ENCODE measurements around the gene GTSE1. TPM values are rescaled to one million over a fixed set of nuclear protein-coding genes. Genes with fewer than 3 reads are reported as not detected.

The GTSE1 gene
- total RNA-seq, 1 experiment from 2014 or later, result 20.6 TPM

GRCh38 chr22:46278656-46279645 is 17.7 kb upstream of the GTSE1 start:
- Histone ChIP-seq H3K27me3 (ENCODE audit: low read length) (no peaks in the 10 kb centered on the region), H3K79me2 (ENCODE audit: low read length) (no peaks in the 10 kb centered on the region), H3K9me3 (ENCODE audit: low read length) (no peaks in the 10 kb centered on the region), H3K4me1 (ENCODE audit: insufficient read depth, low read length) (no peaks in the 10 kb centered on the region), H4K20me1 (ENCODE audit: low read length) (no peaks in the 10 kb centered on the region), H3K4me3 (ENCODE audit: low read length) (no peak overlapping the region), H3K4me2 (ENCODE audit: low read length) (no peak overlapping the region), H2AFZ (ENCODE audit: low read length) (no peak overlapping the region), H3F3A (ENCODE audit: low read length, unreplicated experiment) (no peaks in the 10 kb centered on the region), H3K9me2 (replicated peaks; ENCODE audit: low read length) (no peaks in the 10 kb centered on the region), H3K27ac (ENCODE audit: low read length) (no peak overlapping the region), H3K36me3 (ENCODE audit: low read depth, low read length) (peaks cover 4% of the 10 kb centered on the region; the same call in 1 of the 2 replicates), H3K9ac (ENCODE audit: low read length) (no peak overlapping the region)
- DNase-seq (no peak), ATAC-seq (no peak)
- no TSS peak for BruUV-seq (replicated peaks)
- intact Hi-C loops (cut with micrococcal nuclease), result no loop called here
- CTCF ChIA-PET, result interaction anchor here (0.6 kb wide), 1 partner anchor 162 kb away, joined by 12 read pairs; no protein-coding TSS in a partner anchor
- POLR2A ChIA-PET (ENCODE audit: unreplicated experiment), result no interaction called here
- TF ChIP-seq EZH2 (IDR thresholded peaks at IDR 0.05; ENCODE audit: low read length, unreplicated experiment), result no peak
- TF ChIP-seq, protein P1, sequence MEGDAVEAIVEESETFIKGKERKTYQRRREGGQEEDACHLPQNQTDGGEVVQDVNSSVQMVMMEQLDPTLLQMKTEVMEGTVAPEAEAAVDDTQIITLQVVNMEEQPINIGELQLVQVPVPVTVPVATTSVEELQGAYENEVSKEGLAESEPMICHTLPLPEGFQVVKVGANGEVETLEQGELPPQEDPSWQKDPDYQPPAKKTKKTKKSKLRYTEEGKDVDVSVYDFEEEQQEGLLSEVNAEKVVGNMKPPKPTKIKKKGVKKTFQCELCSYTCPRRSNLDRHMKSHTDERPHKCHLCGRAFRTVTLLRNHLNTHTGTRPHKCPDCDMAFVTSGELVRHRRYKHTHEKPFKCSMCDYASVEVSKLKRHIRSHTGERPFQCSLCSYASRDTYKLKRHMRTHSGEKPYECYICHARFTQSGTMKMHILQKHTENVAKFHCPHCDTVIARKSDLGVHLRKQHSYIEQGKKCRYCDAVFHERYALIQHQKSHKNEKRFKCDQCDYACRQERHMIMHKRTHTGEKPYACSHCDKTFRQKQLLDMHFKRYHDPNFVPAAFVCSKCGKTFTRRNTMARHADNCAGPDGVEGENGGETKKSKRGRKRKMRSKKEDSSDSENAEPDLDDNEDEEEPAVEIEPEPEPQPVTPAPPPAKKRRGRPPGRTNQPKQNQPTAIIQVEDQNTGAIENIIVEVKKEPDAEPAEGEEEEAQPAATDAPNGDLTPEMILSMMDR (conservative IDR thresholded peaks at IDR 0.05; ENCODE audit: low read depth, low read length), result no peak
- no peak for TF ChIP-seq EZH2phosphoT487 (IDR thresholded peaks at IDR 0.05; ENCODE audit: borderline replicate concordance, low read length)

- no peak for ATAC-seq
- Histone ChIP-seq H4K20me1 (ENCODE audit: low read length) (no peaks in the 10 kb centered on the region), H3K4me1 (ENCODE audit: insufficient read depth, low read length) (no peaks in the 10 kb centered on the region), H3K9me3 (ENCODE audit: low read length) (no peaks in the 10 kb centered on the region), H3K4me2 (ENCODE audit: low read length) (no peak overlapping the region), H3K79me2 (ENCODE audit: low read length) (no peaks in the 10 kb centered on the region), H3K9me2 (replicated peaks; ENCODE audit: low read length) (no peaks in the 10 kb centered on the region), H3F3A (ENCODE audit: low read length, unreplicated experiment) (no peaks in the 10 kb centered on the region), H3K9ac (ENCODE audit: low read length) (no peak overlapping the region), H3K36me3 (ENCODE audit: low read depth, low read length) (peaks cover 4% of the 10 kb centered on the region; the same call in 1 of the 2 replicates), H2AFZ (ENCODE audit: low read length) (no peak overlapping the region), H3K4me3 (ENCODE audit: low read length) (no peak overlapping the region), H3K27ac (ENCODE audit: low read length) (no peak overlapping the region), H3K27me3 (ENCODE audit: low read length) (no peaks in the 10 kb centered on the region)
- POLR2A ChIA-PET (ENCODE audit: unreplicated experiment), result no interaction called here
- CTCF ChIA-PET, result no interaction called here
- BruUV-seq (replicated peaks), result no TSS peak
- TF ChIP-seq, protein P1 (conservative IDR thresholded peaks at IDR 0.05; ENCODE audit: low read depth, low read length), result no peak
- no peak for TF ChIP-seq EZH2 (IDR thresholded peaks at IDR 0.05; ENCODE audit: low read length, unreplicated experiment)
- TF ChIP-seq EZH2phosphoT487 (IDR thresholded peaks at IDR 0.05; ENCODE audit: borderline replicate concordance, low read length), result no peak
- intact Hi-C loops (cut with micrococcal nuclease), result no loop called here
- no peak for DNase-seq
These were observed 16.4 kb upstream of the GTSE1 start for GRCh38 chr22:46280063-46280817.
